ENCODE measurements around the gene CCDC124. TPM values are rescaled to one million over a fixed set of nuclear protein-coding genes. Genes with fewer than 3 reads are reported as not detected.

CCDC124 gene
- total RNA-seq, 1 donor from 2014 or later: 122 TPM

- no peak for TF ChIP-seq CTCF (conservative IDR thresholded peaks at IDR 0.05)
- no peak overlapping the region for H3K4me3 Mint-ChIP-seq
- no peaks in the 10 kb centered on the region for H3K9me3 Mint-ChIP-seq
- no peak overlapping the region for H3K27ac Mint-ChIP-seq (ENCODE audit: unreplicated experiment)
- no peaks in the 10 kb centered on the region for H3K4me1 Mint-ChIP-seq
- no peak for DNase-seq (ENCODE audit: low read depth, low spot score)
- no peaks in the 10 kb centered on the region for H3K27me3 Mint-ChIP-seq (ENCODE audit: low read depth)
- H3K36me3 Mint-ChIP-seq (ENCODE audit: low read depth): no peaks in the 10 kb centered on the region
These were observed 55.3 kb downstream of the CCDC124 start for GRCh38 chr19:17988161-17988560.

GRCh38 chr19:17989425-17990094 lies 56.7 kb downstream of the CCDC124 start:
- TF ChIP-seq CTCF (conservative IDR thresholded peaks at IDR 0.05): no peak
- Mint-ChIP-seq H3K4me1 (no peaks in the 10 kb centered on the region), H3K36me3 (ENCODE audit: low read depth) (no peaks in the 10 kb centered on the region), H3K27me3 (ENCODE audit: low read depth) (no peaks in the 10 kb centered on the region), H3K4me3 (no peak overlapping the region), H3K9me3 (no peaks in the 10 kb centered on the region), H3K27ac (ENCODE audit: unreplicated experiment) (no peak overlapping the region)
- no peak for DNase-seq (ENCODE audit: low read depth, low spot score)

- H3K27me3 Mint-ChIP-seq (ENCODE audit: low read depth): peaks cover 4% of the 10 kb centered on the region
- no peak for TF ChIP-seq CTCF (conservative IDR thresholded peaks at IDR 0.05)
- H3K36me3 Mint-ChIP-seq (ENCODE audit: low read depth): no peaks in the 10 kb centered on the region
- no peaks in the 10 kb centered on the region for H3K9me3 Mint-ChIP-seq
- H3K27ac Mint-ChIP-seq (ENCODE audit: unreplicated experiment): no peak overlapping the region
- DNase-seq (ENCODE audit: low read depth, low spot score): no peak
- no peak overlapping the region for H3K4me3 Mint-ChIP-seq
- H3K4me1 Mint-ChIP-seq: no peaks in the 10 kb centered on the region
These were observed 60.4 kb downstream of the CCDC124 start for GRCh38 chr19:17993076-17993813.

Other genes with a start within 250 kb of the CCDC124 start
- gene UNC13A, start 244.7 kb upstream of the CCDC124 start, total RNA-seq: 5.7 and 6.4 TPM in 2 replicates
- 91.8 and 93.4 TPM in 2 replicates for gene MAP1S, start 213.5 kb upstream of the CCDC124 start, total RNA-seq
- gene FCHO1, start 181.5 kb upstream of the CCDC124 start, total RNA-seq: 10.8 and 12.2 TPM in 2 replicates
- not detected in 2 replicates for gene B3GNT3, start 137.9 kb upstream of the CCDC124 start, total RNA-seq
- not detected in 2 replicates for gene INSL3, start 111.5 kb upstream of the CCDC124 start, total RNA-seq
- gene JAK3, start 85.0 kb upstream of the CCDC124 start, total RNA-seq: 1.3 and 1.6 TPM in 2 replicates
- gene RPL18A, start 73.1 kb upstream of the CCDC124 start, total RNA-seq: 2,184 and 2,260 TPM in 2 replicates
- not detected in 2 replicates for gene SLC5A5, start 61.1 kb upstream of the CCDC124 start, total RNA-seq
- gene KCNN1, start 34.1 kb downstream of the CCDC124 start, total RNA-seq: 6.2 and 6.5 TPM in 2 replicates
- 0.56 and 1.2 TPM in 2 replicates for gene ARRDC2, start 75.2 kb downstream of the CCDC124 start, total RNA-seq
- gene IL12RB1, start 153.9 kb downstream of the CCDC124 start, total RNA-seq: not detected in 2 replicates
- gene MAST3, start 164.8 kb downstream of the CCDC124 start, total RNA-seq: 12.6 and 13.4 TPM in 2 replicates
- 72.5 and 74.8 TPM in 2 replicates for gene PIK3R2, start 220.1 kb downstream of the CCDC124 start, total RNA-seq
- not detected in 2 replicates for gene IFI30, start 240.8 kb downstream of the CCDC124 start, total RNA-seq